Fibroblast of lung (primary cell): ENCODE data around the gene PHGDH. TPM values are rescaled to one million over a fixed set of nuclear protein-coding genes. Genes with fewer than 3 reads are reported as not detected.

Experiments used
- DNase-seq, 2 donors: peaks; one replicate each; pipeline versions ENCODE4 v3.0.0 to v3.0.0-alpha.2; 2010; ENCODE audit warnings: low read depth in 2 of 2
- H2AFZ ChIP-seq: 2 replicates; pipeline ENCODE4 v1.5.1; 2012; ENCODE audit warnings: low read length, control low read depth, inconsistent platforms
- H3K27ac ChIP-seq: 2 replicates; pipeline ENCODE4 v1.5.1; 2011; ENCODE audit warnings: low read length, control low read depth; ENCODE audit not compliant: insufficient read depth
- H3K27me3 ChIP-seq: 2 replicates; pipeline ENCODE4 v1.5.1; 2011; ENCODE audit warnings: mild to moderate bottlenecking, low read length; ENCODE audit not compliant: control insufficient read depth, insufficient read depth
- H3K36me3 ChIP-seq: 2 replicates; pipeline ENCODE4 v1.5.1; 2011; ENCODE audit warnings: low read length; ENCODE audit not compliant: control insufficient read depth, insufficient read depth
- H3K4me1 ChIP-seq: 2 replicates; pipeline ENCODE4 v1.5.1; 2011; ENCODE audit warnings: low read length; ENCODE audit not compliant: control insufficient read depth, insufficient read depth; ENCODE audit errors: extremely low read depth
- H3K4me2 ChIP-seq: 2 replicates; pipeline ENCODE4 v1.5.1; 2011; ENCODE audit warnings: low read length, control low read depth; ENCODE audit not compliant: insufficient read depth; ENCODE audit errors: extremely low read depth
- H3K4me3 ChIP-seq, 4 experiments: fragments of 200-600 bp in 1 of 4; sonication (generic) in 1 of 4; replicated peaks in 1 of 4; 2 replicates each; pipeline ENCODE4 v1.5.1; 2011 to 2016; ENCODE audit warnings: low read length in 4 of 4, low read depth in 3 of 4, mild to moderate bottlenecking in 3 of 4, control low read depth in 2 of 4, inconsistent platforms in 1 of 4, mixed read lengths in 1 of 4; ENCODE audit not compliant: insufficient read depth in 1 of 4; ENCODE audit errors: control extremely low read depth in 1 of 4
- H3K79me2 ChIP-seq: 2 replicates; pipeline ENCODE4 v1.5.1; 2012; ENCODE audit warnings: mild to moderate bottlenecking, low read length, inconsistent platforms; ENCODE audit not compliant: control insufficient read depth, insufficient read depth
- H3K9ac ChIP-seq: 2 replicates; pipeline ENCODE4 v1.5.1; 2011; ENCODE audit warnings: mild to moderate bottlenecking, low read length, control low read depth; ENCODE audit not compliant: insufficient read depth
- H3K9me3 ChIP-seq: 2 replicates; pipeline ENCODE4 v1.5.1; 2012; ENCODE audit warnings: low read depth, low read length; ENCODE audit not compliant: control insufficient read depth, insufficient read depth
- H4K20me1 ChIP-seq: 2 replicates; pipeline ENCODE4 v1.5.1; 2011; ENCODE audit warnings: low read length; ENCODE audit not compliant: control insufficient read depth, insufficient read depth; ENCODE audit errors: extremely low read depth
- CTCF ChIP-seq, 2 donors: IDR thresholded peaks in 1 of 2; conservative IDR thresholded peaks in 1 of 2; 1 replicate in 1 of 2; 2 replicates in 1 of 2; pipeline ENCODE4 v1.5.1; 2011 to 2012; ENCODE audit warnings: low read length in 2 of 2, control low read depth in 1 of 2, inconsistent platforms in 1 of 2, low read depth in 1 of 2, mild to moderate bottlenecking in 1 of 2
- EZH2 ChIP-seq: IDR thresholded peaks from 2 replicates; pipeline ENCODE4 v1.5.1; 2012; ENCODE audit warnings: low read length, control low read depth, mild to moderate bottlenecking; ENCODE audit errors: missing control alignments
- polyA plus RNA-seq, 2 donors: library from polyadenylated mRNA; depleted of rRNA in 1 of 2; stranded (reverse) in 1 of 2; unstranded in 1 of 2; fragments of >200 nt; gene quantifications; 2 replicates each; pipeline ENCODE4 v1.2.1, GENCODE V29; 2011 to 2012; ENCODE audit warnings: missing spikeins in 1 of 2
- total RNA-seq: library from RNA; depleted of rRNA; stranded (reverse); fragments of >200 nt; gene quantifications from 2 replicates; pipeline ENCODE4 v1.2.1, GENCODE V29; 2014

Gene PHGDH
- total and polyA plus RNA-seq, 2 donors (not counting 1 experiment from before 2014, with no cell fraction given) = 44.3 to 201 TPM

GRCh38 chr1:119752592-119752991, 40.9 kb downstream of the PHGDH start:
- Histone ChIP-seq H2AFZ (no peak overlapping the region), H3K27me3 (peaks cover 4% of the 10 kb centered on the region), H3K4me1 (no peaks in the 10 kb centered on the region), H3K9ac (no peak overlapping the region), H3K9me3 (no peaks in the 10 kb centered on the region), H3K27ac (no peak overlapping the region), H3K4me2 (no peak overlapping the region), H4K20me1 (no peaks in the 10 kb centered on the region), H3K36me3 (no peaks in the 10 kb centered on the region), H3K79me2 (no peaks in the 10 kb centered on the region), H3K4me3 (no peak overlapping the region)
- no peak for DNase-seq
- TF ChIP-seq EZH2 (no peak), CTCF (conservative IDR thresholded peaks at IDR 0.05 in 1 of 2, IDR thresholded peaks at IDR 0.05 in 1 of 2; ENCODE audit: low read depth in 1 of 2, low read length in 2 of 2) (no peak)

DNA sequence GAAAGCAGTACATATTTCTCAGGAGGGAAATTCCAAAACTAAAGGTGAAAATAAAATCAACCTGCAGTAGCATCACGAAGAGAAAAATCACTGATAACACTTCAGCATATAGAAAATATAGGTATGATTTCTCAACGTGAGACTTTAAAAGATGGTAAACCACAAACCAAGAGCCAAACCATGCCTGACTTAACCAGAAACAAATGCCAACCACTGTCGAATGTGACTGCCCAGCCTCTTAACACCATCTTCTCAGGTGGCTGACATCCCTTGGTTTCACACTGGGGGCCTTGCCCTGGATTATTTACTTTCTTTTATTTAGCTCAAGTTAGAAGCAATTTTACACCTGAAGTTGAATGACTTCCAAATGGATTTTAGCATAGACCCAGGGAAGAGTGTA, 46.9 kb downstream of the PHGDH start:
- Histone ChIP-seq H2AFZ (no peak overlapping the region), H3K4me1 (no peaks in the 10 kb centered on the region), H3K27ac (no peak overlapping the region), H3K9ac (no peak overlapping the region), H3K79me2 (no peaks in the 10 kb centered on the region), H3K27me3 (peaks cover 2% of the 10 kb centered on the region), H3K36me3 (no peaks in the 10 kb centered on the region), H3K4me3 (no peak overlapping the region), H4K20me1 (no peaks in the 10 kb centered on the region), H3K9me3 (no peaks in the 10 kb centered on the region), H3K4me2 (no peak overlapping the region)
- DNase-seq = no peak
- no peak for TF ChIP-seq CTCF (conservative IDR thresholded peaks at IDR 0.05 in 1 of 2, IDR thresholded peaks at IDR 0.05 in 1 of 2; ENCODE audit: low read depth in 1 of 2, low read length in 2 of 2)
- TF ChIP-seq EZH2 = no peak

GRCh38 chr1:119762409-119762808, 50.7 kb downstream of the PHGDH start:
- no peak overlapping the region for H2AFZ ChIP-seq
- no peak overlapping the region for H3K4me3 ChIP-seq
- H3K4me1 ChIP-seq = no peaks in the 10 kb centered on the region
- H3K9ac ChIP-seq = no peak overlapping the region
- H3K9me3 ChIP-seq = no peaks in the 10 kb centered on the region
- peaks cover 23% of the 10 kb centered on the region for H3K27me3 ChIP-seq
- no peaks in the 10 kb centered on the region for H3K79me2 ChIP-seq
- H3K27ac ChIP-seq = no peak overlapping the region
- no peak for TF ChIP-seq EZH2
- TF ChIP-seq CTCF (conservative IDR thresholded peaks at IDR 0.05 in 1 of 2, IDR thresholded peaks at IDR 0.05 in 1 of 2; ENCODE audit: low read depth in 1 of 2, low read length in 2 of 2) = no peak
- H4K20me1 ChIP-seq = no peaks in the 10 kb centered on the region
- DNase-seq = no peak
- no peak overlapping the region for H3K4me2 ChIP-seq
- H3K36me3 ChIP-seq = no peaks in the 10 kb centered on the region
